ENCODE data around the gene LETM1.

LETM1 gene

DNA sequence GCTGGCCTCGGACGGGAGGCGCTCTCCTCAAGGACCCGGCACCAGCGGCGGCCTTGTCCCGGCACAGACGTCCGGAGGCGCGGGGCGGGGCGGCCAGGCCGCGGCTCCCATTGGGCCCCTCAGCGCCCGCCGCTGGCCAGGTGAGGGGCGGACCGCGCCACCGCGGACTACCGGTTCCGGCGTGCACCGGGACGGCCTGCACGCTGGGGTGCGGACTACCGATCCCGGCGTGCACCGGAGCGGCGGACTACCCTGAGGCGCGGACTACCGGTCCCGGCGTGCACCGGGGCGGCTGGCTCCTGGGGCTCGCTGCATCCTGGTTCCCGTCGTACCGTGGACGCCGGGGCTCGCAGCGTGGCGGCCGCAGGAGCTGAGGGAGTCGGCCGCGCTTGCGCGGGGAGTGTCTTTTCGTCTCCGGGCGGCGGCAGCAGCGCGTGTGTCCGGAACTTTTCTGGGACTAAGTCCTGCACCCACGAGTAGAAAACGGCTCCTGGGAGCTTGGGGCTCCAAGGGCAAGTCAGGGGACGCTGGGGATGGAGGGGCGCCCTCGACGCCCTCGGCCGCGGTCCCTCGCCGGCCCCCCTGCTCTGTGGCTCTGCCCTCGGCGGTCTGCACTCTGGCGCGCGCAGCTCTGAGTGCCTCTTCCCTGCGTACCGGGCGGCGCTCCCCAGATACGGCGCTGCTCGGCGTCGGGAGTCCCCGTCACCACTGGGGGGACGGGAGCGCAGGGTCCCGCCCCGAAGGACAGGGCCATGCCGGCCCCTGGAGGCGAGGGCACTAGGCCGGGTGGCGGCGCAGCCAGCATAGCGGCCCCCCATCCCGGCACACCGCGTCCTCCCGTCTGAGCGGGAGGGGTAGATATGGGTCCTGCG, at the start of gene LETM1:
TSS of gene LETM1 (minus strand) at position 86 of the 872 bp plus-strand sequence. CDS start 206 bp downstream, outside the sequence.
- peak; percentile 95 for FAIRE-seq

DNA sequence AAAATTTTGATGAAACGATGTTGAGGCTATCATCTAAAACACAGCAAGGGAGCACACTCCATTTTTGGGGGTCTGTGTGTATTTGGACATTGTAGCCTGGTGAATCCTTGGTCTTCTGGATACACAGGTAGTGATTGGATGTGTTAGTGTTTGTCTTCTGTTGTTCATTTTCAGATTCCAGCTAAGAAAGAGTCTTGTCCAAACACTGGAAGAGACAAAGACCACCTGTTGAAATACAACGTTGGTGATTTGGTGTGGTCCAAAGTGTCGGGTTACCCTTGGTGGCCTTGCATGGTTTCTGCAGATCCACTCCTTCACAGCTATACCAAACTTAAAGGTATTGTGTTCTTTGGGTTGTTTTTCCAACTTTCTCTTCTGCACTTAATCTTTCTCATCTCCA, 48.1 kb upstream of the LETM1 start:
- FAIRE-seq: no peak
- DNase-seq (ENCODE audit: low spot score): no peak

More for the DNA sequence above, at the start of gene LETM1:
- peak; percentile 92 for DNase-seq (ENCODE audit: low spot score)

DNA sequence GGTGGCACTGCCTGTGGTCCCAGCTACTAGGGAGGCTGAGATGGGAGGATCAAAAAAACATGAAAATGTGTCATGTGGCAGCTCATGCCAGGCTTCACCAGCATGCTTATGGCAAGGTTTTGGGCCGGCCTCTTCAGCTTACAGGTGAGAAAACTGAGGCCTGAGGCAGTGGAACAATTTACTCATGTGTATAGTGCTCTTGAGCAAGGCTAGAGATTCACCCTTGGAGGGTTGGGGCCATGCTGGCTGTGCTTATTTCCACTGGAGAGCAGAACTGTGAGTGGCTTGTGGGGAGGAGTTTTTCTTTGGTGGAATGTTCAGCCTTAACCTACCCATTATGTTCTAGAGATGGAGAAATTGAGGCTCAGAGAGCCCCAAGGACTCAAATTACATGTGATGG, 47.1 kb upstream of the LETM1 start:
- DNase-seq (ENCODE audit: low spot score) (no peak), FAIRE-seq (no peak)

DNA sequence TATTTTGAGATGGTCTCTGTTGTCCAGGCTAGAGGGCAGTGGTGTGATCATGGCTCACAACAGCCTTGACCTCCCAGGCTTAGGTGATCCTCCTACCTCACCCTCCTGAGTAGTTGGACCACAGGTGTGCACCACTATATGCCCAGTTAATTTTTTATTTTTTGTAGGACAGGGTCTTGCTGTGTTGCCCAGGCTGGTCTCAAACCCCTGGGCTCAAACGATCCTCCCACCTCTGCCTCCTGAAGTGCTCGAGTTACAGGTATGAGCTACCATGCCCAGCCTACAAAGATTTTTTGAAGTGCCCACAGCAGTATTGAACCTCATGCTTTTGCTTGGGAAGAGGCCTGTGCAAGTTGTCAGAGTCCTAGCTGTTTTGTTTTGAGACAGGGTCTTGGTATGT, 46.3 kb upstream of the LETM1 start:
- DNase-seq (ENCODE audit: low spot score) (no peak), FAIRE-seq (no peak)

DNA sequence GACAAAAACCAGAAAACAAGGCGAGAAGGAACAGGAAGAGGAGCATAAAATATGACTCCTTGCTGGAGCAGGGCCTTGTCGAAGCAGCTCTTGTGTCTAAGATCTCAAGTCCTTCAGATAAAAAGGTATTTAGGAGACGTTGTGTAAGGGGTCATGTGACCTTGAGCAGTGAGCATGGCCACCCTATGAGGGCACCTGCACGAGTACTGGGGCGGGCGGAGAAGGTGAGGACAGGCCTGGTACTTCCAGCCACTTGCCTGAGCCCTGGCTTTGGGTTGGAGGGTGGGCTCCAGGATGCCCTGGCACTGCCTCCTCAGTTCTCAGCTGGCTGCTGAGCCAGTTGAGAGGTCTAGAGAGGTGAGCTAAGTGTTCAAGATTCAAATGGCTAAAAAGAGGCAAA, 45.2 kb upstream of the LETM1 start:
- DNase-seq (ENCODE audit: low spot score) (no peak), FAIRE-seq (no peak)

DNA sequence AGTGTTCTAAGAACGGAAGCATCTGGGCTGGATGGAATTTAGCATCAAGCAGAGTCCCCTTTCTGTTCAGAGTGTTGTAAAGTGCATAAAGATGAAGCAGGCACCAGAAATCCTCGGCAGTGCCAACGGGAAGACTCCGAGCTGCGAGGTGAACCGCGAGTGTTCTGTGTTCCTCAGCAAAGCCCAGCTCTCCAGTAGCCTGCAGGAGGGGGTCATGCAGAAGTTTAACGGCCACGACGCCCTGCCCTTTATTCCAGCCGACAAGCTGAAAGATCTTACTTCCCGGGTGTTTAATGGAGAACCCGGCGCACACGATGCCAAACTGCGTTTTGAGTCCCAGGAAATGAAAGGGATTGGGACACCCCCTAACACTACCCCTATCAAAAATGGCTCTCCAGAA, 44.7 kb upstream of the LETM1 start:
- FAIRE-seq: no peak
- no peak for DNase-seq (ENCODE audit: low spot score)

DNA sequence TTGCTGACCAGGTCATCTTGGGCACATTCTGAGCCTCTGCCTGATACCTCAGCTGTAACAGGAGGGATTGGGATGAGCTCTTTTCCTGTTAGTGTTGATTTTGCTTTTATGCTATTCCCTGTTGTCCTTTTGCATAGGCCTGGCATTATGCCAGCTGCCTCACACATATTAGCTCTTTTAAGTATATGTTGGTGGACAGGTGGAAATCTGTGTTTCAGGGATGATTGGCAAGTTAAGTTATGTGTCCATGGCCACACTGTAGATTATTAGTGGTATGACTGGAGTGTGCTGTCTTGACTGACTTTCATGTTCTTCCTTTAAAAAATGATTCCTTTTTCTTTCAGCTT, 44.1 kb upstream of the LETM1 start:
- FAIRE-seq (no peak), DNase-seq (ENCODE audit: low spot score) (no peak)

DNA sequence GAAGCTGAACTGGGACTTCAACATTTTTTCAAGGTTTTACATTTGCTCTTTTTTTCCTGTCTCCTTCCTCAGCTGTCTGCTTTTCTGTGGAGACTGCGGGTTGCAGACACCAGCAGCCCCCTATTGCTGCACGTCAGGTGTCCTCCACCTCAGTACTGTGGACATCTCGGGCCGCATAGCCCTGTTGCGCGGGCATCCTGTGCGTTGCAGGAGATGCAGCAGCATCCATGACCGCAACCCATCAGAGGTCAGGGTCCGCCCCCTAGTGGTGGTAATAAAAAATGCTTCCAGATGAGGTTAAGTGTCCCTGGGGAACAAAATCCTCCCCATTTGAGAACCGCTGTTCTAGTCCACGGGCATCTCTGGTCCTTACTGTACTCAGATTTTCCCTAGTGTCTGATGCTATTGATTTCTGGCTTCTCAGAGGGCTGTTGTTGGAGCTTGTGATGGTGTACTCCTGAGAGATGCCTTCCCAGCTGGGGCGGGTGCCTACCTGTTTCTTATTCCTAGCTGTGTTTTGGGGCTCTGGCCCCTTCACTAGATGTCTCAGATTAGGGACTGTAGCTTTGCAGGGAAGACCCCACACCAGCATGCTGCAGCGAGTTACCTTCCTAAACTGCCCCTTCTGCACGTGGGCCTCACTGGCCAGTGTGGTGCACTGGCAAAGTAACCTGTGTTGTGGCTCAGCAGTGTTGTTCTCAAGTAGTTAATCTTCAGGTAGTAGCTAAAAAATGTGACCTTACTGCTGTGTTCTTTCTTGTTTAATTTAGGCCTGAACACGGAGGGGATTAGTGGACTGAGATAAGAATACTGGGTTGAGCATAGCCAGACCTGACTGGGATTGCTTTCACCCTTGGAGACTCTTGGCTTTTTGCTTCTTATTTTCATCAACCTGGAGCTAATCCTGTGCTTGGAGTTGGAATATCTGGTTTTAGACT, 43.5 kb upstream of the LETM1 start:
- no peak for FAIRE-seq
- DNase-seq (ENCODE audit: low spot score): peak; percentile 74

DNA sequence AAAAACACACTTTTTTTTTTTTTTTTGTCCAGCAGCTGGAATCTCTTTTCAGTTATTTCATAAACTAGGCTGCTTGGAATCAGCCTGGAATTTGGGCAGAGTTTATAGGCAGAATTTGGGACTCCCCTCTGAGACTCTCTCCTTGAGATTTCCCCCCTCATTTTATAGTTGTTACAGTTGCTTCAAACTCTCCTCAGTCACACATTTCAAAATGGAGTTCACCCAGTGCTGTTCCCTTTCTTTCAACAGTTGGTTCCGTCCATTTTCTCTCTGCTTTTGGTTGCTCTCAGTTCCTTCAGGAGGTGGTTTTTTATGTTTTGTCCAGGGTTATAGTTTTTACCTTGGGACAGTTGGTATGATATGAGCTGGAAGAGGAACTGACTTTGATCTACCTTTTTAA, 42.7 kb upstream of the LETM1 start:
- FAIRE-seq (no peak), DNase-seq (ENCODE audit: low spot score) (no peak)

DNA sequence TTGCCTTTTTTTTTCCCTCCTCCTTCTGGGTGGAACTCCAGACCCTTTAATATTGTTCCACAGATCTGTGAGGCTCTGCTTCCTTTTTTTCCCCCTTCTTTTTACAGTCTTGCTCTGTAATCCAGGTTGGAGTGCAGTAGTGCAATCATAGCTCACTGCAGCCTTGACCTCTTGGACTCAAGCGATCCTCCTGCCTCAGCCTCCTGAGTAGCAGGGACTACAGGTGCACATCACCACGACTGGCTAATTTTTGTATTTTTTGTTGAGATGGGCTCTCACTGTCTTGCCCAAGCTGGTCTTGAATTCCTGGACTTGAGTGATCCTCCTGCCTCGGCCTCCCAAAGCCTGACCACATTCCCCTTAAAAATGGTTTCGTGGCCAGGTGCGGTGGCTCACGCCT, 42.1 kb upstream of the LETM1 start:
- no peak for DNase-seq (ENCODE audit: low spot score)
- no peak for FAIRE-seq

DNA sequence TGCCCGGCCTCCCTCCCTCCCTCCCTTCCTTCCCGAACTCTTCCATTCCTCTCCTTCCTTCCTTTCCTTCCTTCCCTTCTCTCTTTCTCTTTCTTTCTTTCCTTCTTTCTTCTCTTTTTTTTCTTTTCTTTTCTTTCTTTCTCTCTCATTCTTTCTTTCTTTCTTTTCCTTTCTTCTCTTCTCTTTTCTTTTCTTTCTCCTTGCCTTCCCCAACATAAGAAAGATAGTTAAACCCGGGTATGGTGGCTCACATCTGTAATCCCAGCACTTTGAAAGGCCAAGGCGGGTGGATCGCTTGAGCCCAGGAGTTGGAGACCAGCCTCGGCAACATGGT, 40.7 kb upstream of the LETM1 start:
- no peak for FAIRE-seq

DNA sequence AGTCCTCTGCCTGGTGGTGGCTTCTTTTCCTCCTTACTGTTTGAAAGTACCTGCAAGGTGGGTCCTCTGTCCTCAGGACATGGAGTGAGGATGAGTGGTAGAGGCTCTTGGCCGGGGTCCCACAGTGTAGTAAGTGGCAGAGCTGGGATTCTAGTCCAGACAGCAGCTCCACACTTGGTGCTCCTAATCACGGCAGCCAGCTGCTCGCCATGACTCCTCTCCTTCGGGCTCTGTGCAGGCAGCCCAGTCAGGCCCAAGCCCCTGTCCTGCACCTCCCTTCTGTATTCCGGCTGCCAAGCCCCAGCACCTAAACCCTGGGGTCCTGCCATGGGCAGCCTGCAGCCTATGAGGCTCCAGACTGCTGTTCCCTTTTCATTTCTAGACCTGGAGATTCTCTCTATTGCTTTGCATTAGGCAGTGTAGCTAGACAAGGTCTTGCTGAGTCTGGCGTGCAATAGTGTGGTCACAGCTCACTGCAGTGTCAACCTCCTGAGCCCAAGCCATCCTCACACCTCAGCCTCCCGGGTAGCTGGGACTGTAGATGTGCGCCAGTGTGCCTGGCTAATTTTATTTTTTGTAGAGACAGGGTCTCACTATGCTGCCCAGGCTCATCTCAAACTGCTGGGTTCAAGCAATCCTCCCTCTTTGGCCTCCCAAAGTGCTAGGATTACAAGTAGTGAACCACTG, 40.2 kb upstream of the LETM1 start:
- FAIRE-seq (no peak), DNase-seq (ENCODE audit: low spot score) (no peak)

More for the DNA sequence above, 40.7 kb upstream of the LETM1 start:
- no peak for DNase-seq (ENCODE audit: low spot score)

DNA sequence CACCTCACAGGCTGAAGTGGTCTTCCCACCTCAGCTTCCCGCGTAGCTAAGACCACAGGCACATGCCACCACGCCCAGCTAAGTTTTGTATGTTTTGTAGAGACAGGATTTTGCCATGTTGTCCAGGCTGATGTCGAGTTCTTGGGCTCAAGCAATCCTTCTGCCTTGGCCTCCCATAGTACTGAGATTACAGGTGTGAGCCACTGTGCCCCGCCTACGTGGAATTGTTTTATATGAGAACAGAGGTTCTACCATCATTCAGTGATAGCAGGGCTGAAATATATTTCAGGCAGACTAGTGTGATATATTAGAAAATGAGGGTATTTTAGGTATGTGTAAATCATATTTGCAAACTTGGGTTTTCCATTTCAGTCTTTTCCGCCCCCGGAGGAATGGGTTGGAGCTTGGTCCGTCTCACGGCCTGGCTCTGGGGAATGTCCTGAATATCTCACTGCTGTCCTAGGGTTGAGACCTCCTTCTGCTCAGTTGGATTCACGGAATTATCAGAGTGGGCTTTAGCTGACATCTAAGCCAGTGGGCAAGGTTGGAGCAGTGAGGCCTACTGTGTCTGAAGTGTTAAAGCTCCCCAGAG, 35.1 kb upstream of the LETM1 start:
- FAIRE-seq: no peak
- DNase-seq (ENCODE audit: low spot score): no peak

DNA sequence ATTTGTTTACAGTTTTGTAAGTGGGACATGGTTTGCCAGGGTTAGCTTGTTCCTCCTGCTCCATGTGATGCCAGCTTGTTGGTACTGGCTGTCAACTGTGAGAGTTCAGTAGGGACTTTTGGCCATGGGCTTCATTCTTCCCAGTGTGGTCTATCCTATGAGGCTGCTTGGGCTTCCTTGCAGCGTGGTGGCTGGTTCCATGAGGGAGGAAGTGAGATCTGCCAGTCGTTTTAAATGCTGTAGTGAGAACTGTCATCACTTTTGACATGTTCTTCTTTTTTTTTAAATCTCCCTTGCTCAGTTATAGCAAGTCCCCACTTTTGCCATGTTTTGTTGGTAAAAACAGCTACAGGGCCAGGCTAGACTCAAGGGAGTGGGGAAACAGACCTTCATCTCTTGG, 31.1 kb upstream of the LETM1 start:
- FAIRE-seq (no peak), DNase-seq (ENCODE audit: low spot score) (no peak)

DNA sequence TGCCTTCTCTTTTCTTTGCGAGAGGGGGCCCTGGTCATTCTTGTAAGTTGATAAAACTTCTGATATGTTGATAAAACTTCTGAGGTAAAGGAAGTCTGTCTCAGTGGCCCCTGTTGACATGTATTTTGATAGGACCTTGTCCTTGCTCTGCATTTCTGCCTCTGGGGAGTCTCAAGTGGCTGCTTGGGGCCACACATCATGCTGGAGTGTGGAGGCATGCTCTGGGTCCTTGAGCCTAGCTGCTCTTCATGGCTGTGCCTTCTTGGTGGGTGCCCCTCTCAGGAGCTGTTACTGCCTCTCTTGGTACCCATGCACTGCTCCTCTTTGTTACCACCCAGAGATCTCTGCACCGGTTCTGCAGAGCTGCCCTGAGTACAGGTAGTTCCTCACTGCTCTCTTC, 29.5 kb upstream of the LETM1 start:
- no peak for DNase-seq (ENCODE audit: low spot score)
- no peak for FAIRE-seq

DNA sequence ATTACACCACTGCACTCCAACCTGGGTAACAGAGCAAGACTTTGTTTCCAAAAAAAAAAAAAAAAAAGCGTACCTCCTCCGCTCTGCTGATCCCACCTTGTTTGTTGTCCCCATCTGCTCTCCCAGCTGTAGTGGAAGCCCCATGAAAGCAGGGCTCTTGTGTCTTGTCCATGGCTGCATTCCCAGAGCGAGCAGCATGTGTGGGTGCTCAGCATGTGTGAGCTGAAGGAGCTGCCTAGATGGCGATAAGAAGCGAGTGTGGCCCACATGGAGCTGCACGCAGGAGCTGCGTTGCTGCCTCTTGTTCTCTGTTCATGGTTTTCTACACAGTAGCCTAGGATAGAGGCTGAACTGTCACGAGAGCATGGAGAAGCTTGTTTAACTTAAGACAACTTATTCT, 27.6 kb upstream of the LETM1 start:
- no peak for FAIRE-seq
- no peak for DNase-seq (ENCODE audit: low spot score)

DNA sequence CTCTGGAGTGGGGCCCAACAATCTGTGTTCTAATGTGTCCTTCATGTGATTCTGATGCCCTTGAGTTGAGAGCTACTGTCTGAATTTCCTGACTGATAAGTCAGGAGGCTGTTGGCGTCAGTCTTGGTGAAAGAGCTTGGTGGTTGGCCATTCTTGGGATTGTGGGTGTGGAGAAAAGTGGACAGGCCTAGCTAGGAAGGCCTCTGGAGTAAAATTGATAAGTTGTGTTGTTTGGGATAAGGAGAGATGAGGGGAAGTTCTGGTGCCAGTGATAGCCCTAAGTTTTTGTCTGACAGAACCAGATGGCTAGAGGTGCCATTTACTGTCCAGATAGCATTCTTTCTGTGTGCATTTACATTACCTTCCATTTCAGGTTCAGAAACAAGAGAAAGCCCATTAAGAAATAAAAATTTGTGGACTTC, 26.9 kb upstream of the LETM1 start:
- DNase-seq (ENCODE audit: low spot score) (no peak), FAIRE-seq (no peak)

DNA sequence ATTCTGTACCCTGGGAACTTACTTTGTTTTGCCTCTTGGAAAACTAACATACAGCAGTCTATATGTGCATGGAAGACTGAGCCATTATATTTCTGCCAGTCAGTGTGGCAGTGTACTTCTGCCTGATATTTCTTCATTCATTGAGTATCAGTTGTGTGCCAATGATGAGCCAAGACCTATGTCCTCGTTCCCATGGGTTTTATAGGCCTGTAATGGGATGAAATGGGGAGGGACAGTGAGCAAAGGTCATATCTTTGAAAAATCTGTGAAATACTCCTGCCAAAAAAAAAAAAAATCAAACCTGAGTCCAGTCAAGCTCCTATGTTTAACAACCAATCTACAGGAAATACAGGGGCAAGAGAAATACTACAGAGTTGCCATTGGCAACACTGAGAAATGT, 24.4 kb upstream of the LETM1 start:
- FAIRE-seq (no peak), DNase-seq (ENCODE audit: low spot score) (no peak)

DNA sequence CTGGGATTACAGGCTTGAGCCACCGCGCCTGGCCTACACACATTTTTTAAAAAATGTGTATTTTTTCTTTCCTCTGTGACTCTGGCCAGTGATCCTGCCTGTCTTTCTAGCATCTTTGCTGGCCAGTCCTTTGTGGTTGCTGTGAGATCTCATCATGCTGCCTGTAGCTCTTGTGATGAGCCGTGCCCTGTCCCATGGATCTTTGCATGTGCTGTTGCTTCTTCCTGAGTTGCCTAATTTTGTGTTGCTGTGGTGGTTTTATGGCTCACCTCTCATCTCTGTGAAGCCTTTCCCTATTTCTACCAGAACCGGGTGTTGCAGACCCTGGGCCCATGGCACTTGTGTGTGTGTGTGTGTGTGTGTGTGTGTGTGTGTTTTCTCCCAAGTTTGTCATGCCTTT, 23.5 kb upstream of the LETM1 start:
- FAIRE-seq: no peak
- DNase-seq (ENCODE audit: low spot score): no peak

DNA sequence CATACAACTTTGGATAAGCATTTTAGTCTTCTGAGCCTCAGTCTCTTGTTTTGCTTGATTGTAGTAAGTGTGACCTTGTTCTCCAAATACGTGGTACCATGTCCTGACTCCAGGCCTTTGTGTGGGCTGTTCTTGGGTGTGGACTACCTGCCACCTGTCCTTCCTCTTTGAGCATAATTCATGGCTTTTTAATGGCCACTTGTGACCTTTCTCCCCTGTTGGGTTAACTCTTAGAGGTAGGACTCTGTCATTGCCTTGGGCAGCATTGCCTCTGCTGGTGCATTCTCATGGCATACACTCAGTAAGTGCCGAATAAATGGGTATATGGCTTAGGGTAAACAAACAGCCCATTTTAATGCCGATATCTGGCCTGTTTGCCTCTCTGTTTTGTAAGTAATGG, 18.2 kb upstream of the LETM1 start:
- DNase-seq (ENCODE audit: low spot score) (no peak), FAIRE-seq (no peak)

DNA sequence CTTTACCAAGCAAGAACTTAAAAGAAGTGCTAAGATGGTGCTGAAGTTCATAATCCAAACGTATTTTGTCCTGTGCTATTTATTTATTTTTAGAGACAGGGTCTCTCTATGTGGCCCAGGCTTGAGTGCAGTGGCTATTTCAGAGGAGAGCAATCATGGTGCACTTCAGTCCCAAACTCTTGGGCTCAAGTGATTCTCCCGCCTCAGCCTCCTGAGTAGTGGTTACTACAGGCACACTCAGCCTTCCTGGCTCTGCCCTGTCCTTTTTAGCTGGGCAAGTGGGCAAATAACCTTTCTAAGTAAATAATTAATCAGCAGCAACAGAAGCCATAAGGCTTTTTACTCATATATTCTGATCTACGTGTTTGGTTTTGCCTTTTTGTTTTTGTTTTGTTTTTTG, 17.8 kb upstream of the LETM1 start:
- DNase-seq (ENCODE audit: low spot score): no peak

DNA sequence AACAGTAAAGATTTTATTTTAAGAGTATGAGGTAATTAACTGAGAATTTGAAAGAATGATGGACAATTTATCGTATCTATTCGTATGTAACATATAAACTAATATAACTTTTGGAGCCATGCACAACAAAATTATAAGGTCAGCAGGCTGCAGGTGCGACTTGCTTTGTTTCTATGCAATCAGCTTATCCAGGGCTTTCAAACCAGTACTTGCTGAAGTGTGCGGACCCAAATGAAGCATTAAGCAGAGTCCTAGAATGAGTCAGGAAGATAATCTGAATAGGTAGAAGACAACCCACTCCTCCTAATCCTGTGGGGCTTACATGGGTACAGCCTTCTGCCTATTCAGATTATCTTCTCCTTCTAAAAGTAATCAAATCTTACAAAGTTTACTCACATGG, 17.3 kb upstream of the LETM1 start:
- FAIRE-seq (no peak), DNase-seq (ENCODE audit: low spot score) (no peak)

More for the DNA sequence above, 17.8 kb upstream of the LETM1 start:
- FAIRE-seq: no peak

Data from urothelium cell line (cell line).